LNCaP clone FGC (cell line): ENCODE data around the gene UNC13A.

Experiments used
- DNase-seq: peaks from one replicate; pipeline ENCODE4 v3.0.0-alpha.2; 2011; ENCODE audit warnings: low read depth
- H3K4me3 ChIP-seq: 2 replicates; pipeline ENCODE4 v1.5.1; 2011; ENCODE audit warnings: mild to moderate bottlenecking, low read depth, low read length, control low read depth
- CTCF ChIP-seq: IDR thresholded peaks from 2 replicates; pipeline ENCODE4 v1.5.1; 2012; ENCODE audit warnings: mild to moderate bottlenecking; ENCODE audit not compliant: control insufficient read depth, insufficient read depth; ENCODE audit errors: extremely low read depth

UNC13A gene

DNA sequence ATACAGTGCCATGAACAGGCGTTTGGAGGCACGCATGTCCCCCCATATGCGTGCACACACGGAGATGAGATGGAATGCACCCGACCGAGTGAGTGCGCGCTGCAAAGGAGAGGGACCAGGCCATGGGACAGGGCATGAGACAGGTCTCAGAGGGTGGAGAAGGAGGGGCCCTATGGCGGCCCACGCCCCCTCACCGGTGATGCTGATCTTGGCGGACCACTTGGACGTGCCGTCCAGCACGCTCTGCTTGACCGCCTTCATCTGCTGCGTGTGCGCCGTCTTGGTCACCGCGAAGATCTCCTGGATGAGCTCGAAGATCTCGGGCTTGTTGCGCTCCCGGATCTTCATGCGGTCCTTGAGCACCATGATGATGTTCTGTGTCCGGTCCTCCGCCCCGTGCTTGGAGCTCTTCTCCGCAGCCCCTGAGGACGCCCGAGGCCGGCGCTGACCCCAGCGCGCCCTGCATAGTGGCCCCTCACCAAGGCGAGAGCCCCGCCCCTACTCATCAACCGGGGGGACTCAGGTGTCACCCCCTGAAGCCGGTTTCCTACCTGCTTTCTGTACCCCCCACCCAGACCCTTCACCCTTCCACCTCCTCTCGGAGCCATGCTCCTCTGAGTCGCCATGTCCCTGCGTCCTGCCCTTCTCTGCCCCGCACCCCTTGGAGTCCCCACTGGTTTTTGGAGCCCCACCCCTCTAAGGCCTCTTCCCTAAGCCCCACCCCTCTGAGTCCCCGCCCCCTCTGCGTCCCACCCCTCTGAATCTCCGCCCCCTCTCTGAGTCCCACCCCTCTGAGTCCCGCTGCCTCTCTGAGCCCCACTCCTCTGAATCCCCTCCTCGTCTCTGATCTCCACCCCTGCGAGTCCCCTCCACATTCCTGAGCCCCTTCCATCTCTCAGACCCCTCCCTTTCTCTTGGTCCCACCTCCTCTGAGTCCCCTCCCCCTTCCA, 40.8 kb downstream of the UNC13A start:
- TF ChIP-seq CTCF = no peak
- no peak overlapping the region for H3K4me3 ChIP-seq
- DNase-seq = no peak

GRCh38 chr19:17646441-17646840, 41.7 kb downstream of the UNC13A start:
- no peak for TF ChIP-seq CTCF
- no peak for DNase-seq

GRCh38 chr19:17645339-17645963, 42.7 kb downstream of the UNC13A start:
- no peak for TF ChIP-seq CTCF
- H3K4me3 ChIP-seq = no peak overlapping the region
- DNase-seq = no peak

More at GRCh38 chr19:17646441-17646840, 41.7 kb downstream of the UNC13A start:
- H3K4me3 ChIP-seq = no peak overlapping the region

DNA sequence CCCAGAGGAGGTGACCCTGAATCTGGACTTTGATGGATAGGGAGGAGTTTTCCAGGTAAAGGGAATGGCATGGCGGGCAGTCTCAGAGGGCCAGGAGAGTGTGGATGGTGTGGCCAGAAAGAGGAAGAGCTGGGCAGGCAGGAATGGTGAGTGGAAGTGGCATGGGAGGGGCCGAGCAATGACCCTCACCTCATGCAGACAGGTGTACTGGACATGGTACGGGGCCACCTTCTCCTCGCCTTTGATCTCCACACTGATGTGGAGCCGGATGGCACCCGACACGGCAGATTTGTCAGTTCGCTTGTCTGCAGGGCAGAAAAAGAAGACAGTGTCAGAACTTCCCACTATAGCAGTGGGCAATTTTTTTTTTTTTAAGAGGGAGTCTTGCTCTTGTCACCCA, 45.5 kb downstream of the UNC13A start:
- no peak for DNase-seq
- H3K4me3 ChIP-seq = no peak overlapping the region
- TF ChIP-seq CTCF = no peak

DNA sequence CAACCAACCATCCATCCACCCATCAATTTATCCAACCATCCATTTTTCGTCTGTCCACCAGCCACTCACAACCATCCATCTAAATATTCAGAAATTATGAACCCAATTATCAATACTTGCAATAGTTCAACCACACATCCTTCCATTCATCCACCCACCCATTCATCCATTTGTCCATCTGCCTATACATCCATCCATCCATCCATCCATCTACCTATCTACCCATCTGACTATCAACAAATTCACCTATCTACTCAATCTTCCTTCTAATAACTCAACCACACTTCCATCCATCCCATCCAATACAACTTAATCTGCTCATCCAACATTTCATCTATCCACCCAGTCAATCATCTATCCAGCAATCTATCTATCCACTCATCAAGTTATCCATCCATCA, 46.3 kb downstream of the UNC13A start:
- no peak for DNase-seq
- TF ChIP-seq CTCF = no peak
- H3K4me3 ChIP-seq = no peak overlapping the region

DNA sequence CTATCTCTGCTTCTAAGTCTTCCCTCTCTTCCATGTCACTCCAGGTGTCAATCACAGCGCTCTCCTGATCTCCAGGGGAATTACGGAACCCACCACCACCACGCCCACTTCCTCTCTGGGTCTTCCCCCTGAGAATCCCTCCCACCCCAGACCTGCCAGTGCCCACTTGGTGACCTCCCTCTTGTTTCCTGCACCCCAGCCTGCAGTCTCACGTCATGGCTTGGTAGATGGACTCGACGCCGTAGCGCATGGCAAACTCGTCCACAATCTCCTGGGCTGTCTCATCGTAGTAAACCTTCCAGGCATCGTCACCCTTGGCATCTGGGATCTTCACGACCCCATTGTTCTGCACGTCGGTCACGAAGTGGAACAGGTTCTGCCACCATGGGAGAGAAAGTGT, 47.0 kb downstream of the UNC13A start:
- no peak for DNase-seq
- no peak for TF ChIP-seq CTCF
- H3K4me3 ChIP-seq = no peak overlapping the region
